Vagina (tissue), 2 donors: ENCODE measurements around the gene ADAP1.

ENCODE experiments used
- CTCF ChIP-seq, 3 experiments: fragments of 450-650 bp in 2 of 3; fragments of 200-600 bp in 1 of 3; sonication (generic) in 1 of 3; IDR thresholded peaks; one replicate each; pipeline ENCODE4 v1.5.1; 2017 to 2019; ENCODE audit warnings: antibody characterized with exemption in 3 of 3, mild to moderate bottlenecking in 2 of 3, moderate library complexity in 2 of 3
- POLR2A ChIP-seq, 2 donors: fragments of 450-650 bp; IDR thresholded peaks; one replicate each; pipeline ENCODE4 v1.6.1; 2017; ENCODE audit warnings: antibody characterized with exemption in 2 of 2, mild to moderate bottlenecking in 2 of 2, moderate library complexity in 2 of 2

GRCh38 chr7:990352-990932, 36.0 kb upstream of the ADAP1 start:
- TF ChIP-seq CTCF (IDR thresholded peaks at IDR 0.05): no peak
- no peak for TF ChIP-seq POLR2A (IDR thresholded peaks at IDR 0.05)
